ENCODE data around the gene CCDC74B. TPM values are rescaled to one million over a fixed set of nuclear protein-coding genes. Genes with fewer than 3 reads are reported as not detected.
A peak's percentile ranks its signal among the peaks of the same experiment; 100 is the strongest.
"Not testable (repeated sequence)": the region's sequence is repeated elsewhere in the genome, so short reads cannot be mapped to it uniquely, and the experiment has no call there.

Gene CCDC74B
- total and polyA plus RNA-seq, 2 of the 8 experiments (the other 6 are each of a cell fraction or from before 2014, with no cell fraction given) = 6.4 to 6.7 TPM

DNA sequence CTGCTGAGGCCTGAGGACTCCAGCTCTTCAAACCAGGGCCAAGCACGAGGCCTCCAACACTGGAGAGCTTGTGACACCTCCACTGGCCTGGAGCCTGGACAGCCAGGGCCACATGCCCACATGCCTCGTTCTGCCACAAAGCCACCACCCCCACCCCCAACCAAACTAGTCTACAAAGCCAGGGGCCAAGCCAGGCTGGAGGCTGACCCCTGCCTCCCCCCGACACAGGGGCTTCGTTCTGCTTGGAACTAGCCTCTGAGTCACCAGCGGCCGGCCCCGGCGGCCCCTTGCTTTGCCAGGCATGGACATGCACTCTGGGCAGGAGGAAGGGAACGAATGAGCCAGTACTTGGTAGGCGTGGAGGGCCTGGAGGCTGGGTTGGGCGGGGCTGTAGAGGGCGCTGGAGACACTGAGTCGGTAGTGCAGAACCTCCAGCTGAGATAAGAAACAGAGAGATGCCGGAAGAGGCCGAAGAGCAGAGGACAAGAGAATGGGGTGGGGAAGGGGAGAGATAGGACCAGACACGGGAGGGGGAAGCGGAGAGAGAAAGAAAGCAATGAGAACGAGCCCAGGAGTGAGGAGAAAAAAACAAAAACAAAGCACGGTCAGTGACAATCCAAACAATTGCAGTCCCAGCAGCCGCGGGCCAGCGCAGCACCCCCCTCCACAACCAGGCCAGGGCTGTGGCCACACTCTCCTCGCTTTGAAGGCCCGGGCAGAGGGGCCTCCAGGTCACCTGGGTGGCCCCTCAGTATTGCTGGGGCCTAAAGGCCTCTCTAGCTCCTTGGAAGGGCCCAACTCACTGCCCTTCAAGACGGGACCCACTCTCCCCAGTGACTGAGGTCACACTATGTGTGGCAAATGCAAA is 16.2 kb upstream of the CCDC74B start:
- not testable (repeated sequence) for H3K23me2 ChIP-seq (ENCODE audit: low read depth, low read length); DNase-seq (ENCODE audit: low read depth in 1 of 2, low spot score in 2 of 2); H2AFZ ChIP-seq (ENCODE audit: low read length); H3K4me1 ChIP-seq (replicated peaks in 1 of 4; ENCODE audit: control insufficient read depth in 3 of 4, insufficient read depth in 4 of 4, low read length in 3 of 4); H3K27ac ChIP-seq (ENCODE audit: low read depth, low read length); H2AK5ac ChIP-seq (ENCODE audit: low read depth, low read length); FAIRE-seq; H4K91ac ChIP-seq (replicated peaks; ENCODE audit: insufficient read length, low read length); H3K4me2 ChIP-seq (ENCODE audit: insufficient read depth in 1 of 2, low read depth in 2 of 2, low read length in 2 of 2); H3K23ac ChIP-seq (ENCODE audit: insufficient read length); H3K18ac ChIP-seq (ENCODE audit: extremely low read depth, low read length); H3K9me3 ChIP-seq (ENCODE audit: insufficient read depth in 2 of 2, low read depth in 1 of 2, low read length in 1 of 2); H3K27me3 ChIP-seq (replicated peaks in 1 of 4; ENCODE audit: control insufficient read depth in 3 of 4, extremely low read depth in 1 of 4, insufficient read depth in 3 of 4, low read length in 3 of 4); H3K14ac ChIP-seq (ENCODE audit: insufficient read length); H2BK15ac ChIP-seq (ENCODE audit: low read length); H2BK20ac ChIP-seq (ENCODE audit: low read length); H3K9ac ChIP-seq (replicated peaks in 1 of 4; ENCODE audit: extremely low read depth in 1 of 4, low read depth in 3 of 4, low read length in 3 of 4); H2BK120ac ChIP-seq (replicated peaks; ENCODE audit: low read depth, low read length); H2BK5ac ChIP-seq (ENCODE audit: low read depth, low read length); H4K20me1 ChIP-seq (replicated peaks in 1 of 2; ENCODE audit: control insufficient read depth in 1 of 2, insufficient read depth in 2 of 2, low read length in 2 of 2); H3K79me1 ChIP-seq (ENCODE audit: low read depth, low read length); H2BK12ac ChIP-seq (ENCODE audit: low read depth, low read length); H3K56ac ChIP-seq (replicated peaks; ENCODE audit: insufficient read length, low read depth, low read length); H4K5ac ChIP-seq (ENCODE audit: insufficient read length, low read depth, low read length); H3K4me3 ChIP-seq (ENCODE audit: extremely low read depth in 1 of 4, insufficient read depth in 2 of 4, low read depth in 3 of 4, low read length in 4 of 4); H3K79me2 ChIP-seq (ENCODE audit: control insufficient read depth in 1 of 2, insufficient read depth in 2 of 2, low read length in 2 of 2); H3K4ac ChIP-seq (replicated peaks; ENCODE audit: insufficient read length, low read depth, low read length); H4K8ac ChIP-seq (ENCODE audit: extremely low read depth, insufficient read depth, low read length)
- H3K36me3 ChIP-seq (ENCODE audit: control insufficient read depth in 2 of 4, insufficient read depth in 4 of 4, low read length in 3 of 4) = peaks cover 3 to 31% (median 16%) of the 10 kb centered on the region in 4 experiments
- ChIA-PET POLR2A (ENCODE audit: partially characterized antibody) (interaction anchor here (1.0 kb wide), 1 partner anchor 20 kb away, joined by 4 read pairs; the partner anchor contains the start of gene SMPD4), CTCF (ENCODE audit: partially characterized antibody) (interaction anchor here (0.6 to 1.7 kb wide), 2 partner anchors 10 to 172 kb away, joined by 4 read pairs; no protein-coding TSS in a partner anchor)
- TF ChIP-seq, protein P1, sequence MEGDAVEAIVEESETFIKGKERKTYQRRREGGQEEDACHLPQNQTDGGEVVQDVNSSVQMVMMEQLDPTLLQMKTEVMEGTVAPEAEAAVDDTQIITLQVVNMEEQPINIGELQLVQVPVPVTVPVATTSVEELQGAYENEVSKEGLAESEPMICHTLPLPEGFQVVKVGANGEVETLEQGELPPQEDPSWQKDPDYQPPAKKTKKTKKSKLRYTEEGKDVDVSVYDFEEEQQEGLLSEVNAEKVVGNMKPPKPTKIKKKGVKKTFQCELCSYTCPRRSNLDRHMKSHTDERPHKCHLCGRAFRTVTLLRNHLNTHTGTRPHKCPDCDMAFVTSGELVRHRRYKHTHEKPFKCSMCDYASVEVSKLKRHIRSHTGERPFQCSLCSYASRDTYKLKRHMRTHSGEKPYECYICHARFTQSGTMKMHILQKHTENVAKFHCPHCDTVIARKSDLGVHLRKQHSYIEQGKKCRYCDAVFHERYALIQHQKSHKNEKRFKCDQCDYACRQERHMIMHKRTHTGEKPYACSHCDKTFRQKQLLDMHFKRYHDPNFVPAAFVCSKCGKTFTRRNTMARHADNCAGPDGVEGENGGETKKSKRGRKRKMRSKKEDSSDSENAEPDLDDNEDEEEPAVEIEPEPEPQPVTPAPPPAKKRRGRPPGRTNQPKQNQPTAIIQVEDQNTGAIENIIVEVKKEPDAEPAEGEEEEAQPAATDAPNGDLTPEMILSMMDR (IDR thresholded peaks at IDR 0.05; ENCODE audit: control extremely low read depth in 1 of 3, insufficient read depth in 1 of 3, low read depth in 1 of 3, low read length in 3 of 3) = peak in 2 of 3 experiments; percentile 14 to 19; a peak in 2 of 4 replicates
- WGBS, 2 experiments (ENCODE audit: extremely low coverage in 1 of 2, insufficient coverage in 1 of 2, insufficient read length in 1 of 2, insufficient replicate concordance in 2 of 2, low coverage in 1 of 2, low lambda C conversion rate in 2 of 2, missing lambda C conversion rate in 1 of 2) = 79% methylated on average over 20 of the region's 25 CpGs; no CpG with 5 or more reads in 1 of the 2 experiments

All from H1 (cell line).